Smooth muscle cell (in vitro differentiated cells): Measurements from ENCODE around the gene ANKS3. TPM values are rescaled to one million over a fixed set of nuclear protein-coding genes. Genes with fewer than 3 reads are reported as not detected.

Experiments
- DNase-seq: peaks from one replicate; lab custom pipeline; 2025; ENCODE audit not compliant: unreplicated experiment; lab: John Stamatoyannopoulos, UW
- H2AFZ ChIP-seq: fragments of 200-600 bp; sonication (generic); 2 replicates; pipeline ENCODE4 v1.6.0; 2016; ENCODE audit warnings: antibody characterized with exemption, low read depth, mild to moderate bottlenecking
- H3F3A ChIP-seq: fragments of 200-600 bp; sonication (generic); 2 replicates; pipeline ENCODE4 v1.6.0; 2017; ENCODE audit warnings: antibody characterized with exemption, low read depth
- H3K27ac ChIP-seq: fragments of 200-600 bp; sonication (generic); 2 replicates; pipeline ENCODE4 v1.5.1; 2016; ENCODE audit warnings: low read depth, mild to moderate bottlenecking
- H3K27me3 ChIP-seq: fragments of 200-600 bp; sonication (generic); 2 replicates; pipeline ENCODE4 v1.6.1; 2016; ENCODE audit warnings: low read depth, mild to moderate bottlenecking
- H3K36me3 ChIP-seq: fragments of 200-600 bp; sonication (generic); 2 replicates; pipeline ENCODE4 v1.5.1; 2016; ENCODE audit warnings: low read depth
- H3K4me1 ChIP-seq: fragments of 200-600 bp; sonication (generic); 2 replicates; pipeline ENCODE4 v1.5.1; 2016; ENCODE audit warnings: low read depth
- H3K4me2 ChIP-seq: fragments of 200-600 bp; sonication (generic); 2 replicates; pipeline ENCODE4 v1.6.0; 2016; ENCODE audit warnings: mild to moderate bottlenecking
- H3K4me3 ChIP-seq: fragments of 200-600 bp; sonication (generic); 2 replicates; pipeline ENCODE4 v1.5.1; 2016; ENCODE audit warnings: mild to moderate bottlenecking
- H3K79me2 ChIP-seq: fragments of 200-600 bp; sonication (generic); 2 replicates; pipeline ENCODE4 v1.6.0; 2016; ENCODE audit warnings: low read depth, mild to moderate bottlenecking
- H3K9ac ChIP-seq: fragments of 200-600 bp; sonication (generic); 2 replicates; pipeline ENCODE4 v1.6.0; 2016; ENCODE audit warnings: low read depth
- H3K9me3 ChIP-seq: fragments of 200-600 bp; sonication (generic); replicated peaks from 2 replicates; pipeline ENCODE4 v1.5.1; 2016; ENCODE audit warnings: low read depth
- H4K20me1 ChIP-seq: fragments of 200-600 bp; sonication (generic); 2 replicates; pipeline ENCODE4 v1.6.0; 2016; ENCODE audit warnings: low read depth
- WGBS: methylation state at CpG from one replicate; pipeline ENCODE4 v1.1.7; 2016; ENCODE audit warnings: low lambda C conversion rate; 5-methylcytosine and 5-hydroxymethylcytosine counted together
- polyA plus RNA-seq: library from polyadenylated mRNA; unstranded; fragments of >200 nt; fragmentation: Nextera tagmentation; extraction: Ambion mirVana; gene quantifications from 2 replicates; pipeline ENCODE4 v1.2.1, GENCODE V29; 2016
- total RNA-seq: library from RNA; depleted of rRNA; stranded (reverse); fragments of >200 nt; gene quantifications from 2 replicates; pipeline ENCODE4 v1.2.3, GENCODE V29; 2014
- TF ChIP-seq, protein P1 (sequence below): fragments of 200-600 bp; sonication (generic); IDR thresholded peaks from 2 replicates; pipeline ENCODE4 v1.5.1; 2017; ENCODE audit warnings: borderline replicate concordance, mild to moderate bottlenecking, antibody characterized with exemption; ENCODE audit not compliant: insufficient read depth, poor library complexity, severe bottlenecking

The ANKS3 gene
- total and polyA plus RNA-seq, 2 experiments from 2014 or later: 15.3 to 15.6 TPM

DNA sequence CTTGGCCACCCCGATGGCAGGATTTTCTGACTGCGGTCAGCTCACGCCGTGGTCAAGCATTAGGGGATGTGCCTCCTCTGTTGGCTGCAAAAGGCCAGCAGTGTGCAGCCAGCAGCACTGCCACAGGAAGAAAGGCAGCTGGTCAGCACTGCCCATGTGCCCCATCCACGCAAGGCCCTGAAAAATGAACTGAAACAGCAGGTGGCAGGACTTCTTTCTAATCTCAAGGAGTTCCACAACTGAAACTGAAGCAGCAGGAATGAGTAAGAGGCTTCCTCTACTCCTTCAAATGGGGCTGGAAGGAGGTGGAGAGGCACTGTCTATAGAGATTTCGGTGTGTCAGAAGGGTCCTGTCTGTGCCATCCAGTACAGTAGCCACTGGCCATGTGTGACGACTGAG, 29.7 kb upstream of the ANKS3 start:
- Histone ChIP-seq H3K79me2 (peaks cover 23% of the 10 kb centered on the region), H3K4me1 (peaks cover 14% of the 10 kb centered on the region), H3K9ac (no peak overlapping the region), H3F3A (peaks cover 9% of the 10 kb centered on the region), H3K4me3 (no peak overlapping the region), H4K20me1 (no peaks in the 10 kb centered on the region), H3K27ac (no peak overlapping the region), H3K4me2 (no peak overlapping the region), H3K36me3 (no peaks in the 10 kb centered on the region), H3K27me3 (no peaks in the 10 kb centered on the region), H2AFZ (no peak overlapping the region), H3K9me3 (no peaks in the 10 kb centered on the region)
- TF ChIP-seq, protein P1, sequence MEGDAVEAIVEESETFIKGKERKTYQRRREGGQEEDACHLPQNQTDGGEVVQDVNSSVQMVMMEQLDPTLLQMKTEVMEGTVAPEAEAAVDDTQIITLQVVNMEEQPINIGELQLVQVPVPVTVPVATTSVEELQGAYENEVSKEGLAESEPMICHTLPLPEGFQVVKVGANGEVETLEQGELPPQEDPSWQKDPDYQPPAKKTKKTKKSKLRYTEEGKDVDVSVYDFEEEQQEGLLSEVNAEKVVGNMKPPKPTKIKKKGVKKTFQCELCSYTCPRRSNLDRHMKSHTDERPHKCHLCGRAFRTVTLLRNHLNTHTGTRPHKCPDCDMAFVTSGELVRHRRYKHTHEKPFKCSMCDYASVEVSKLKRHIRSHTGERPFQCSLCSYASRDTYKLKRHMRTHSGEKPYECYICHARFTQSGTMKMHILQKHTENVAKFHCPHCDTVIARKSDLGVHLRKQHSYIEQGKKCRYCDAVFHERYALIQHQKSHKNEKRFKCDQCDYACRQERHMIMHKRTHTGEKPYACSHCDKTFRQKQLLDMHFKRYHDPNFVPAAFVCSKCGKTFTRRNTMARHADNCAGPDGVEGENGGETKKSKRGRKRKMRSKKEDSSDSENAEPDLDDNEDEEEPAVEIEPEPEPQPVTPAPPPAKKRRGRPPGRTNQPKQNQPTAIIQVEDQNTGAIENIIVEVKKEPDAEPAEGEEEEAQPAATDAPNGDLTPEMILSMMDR: no peak
- over 99% methylated on average over 7 of the region's 7 CpGs for WGBS
- no peak for DNase-seq

DNA sequence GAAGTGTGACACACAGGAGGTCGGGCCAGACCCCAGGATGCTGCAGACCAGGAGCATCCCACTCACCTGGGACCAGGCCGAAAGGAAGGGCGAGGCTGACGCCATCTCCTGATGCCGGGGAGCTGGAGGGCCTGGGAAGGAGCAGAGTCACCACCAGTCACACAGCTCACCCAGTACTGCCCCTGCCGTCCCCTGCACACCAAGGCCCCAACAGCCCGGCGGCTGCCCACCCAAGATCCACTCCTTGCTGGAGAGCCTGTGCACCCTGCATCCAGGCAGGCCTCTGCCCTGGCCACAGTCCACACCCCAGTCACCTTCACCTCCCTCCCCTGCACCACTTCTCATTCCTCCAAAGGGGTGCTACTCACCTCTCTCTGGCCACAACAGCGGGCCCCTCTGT, 28.1 kb upstream of the ANKS3 start:
- H3K36me3 ChIP-seq: no peaks in the 10 kb centered on the region
- DNase-seq: no peak
- H3K79me2 ChIP-seq: peaks cover 23% of the 10 kb centered on the region
- no peaks in the 10 kb centered on the region for H3F3A ChIP-seq
- no peak overlapping the region for H3K9ac ChIP-seq
- H3K27ac ChIP-seq: no peak overlapping the region
- no peaks in the 10 kb centered on the region for H4K20me1 ChIP-seq
- no peaks in the 10 kb centered on the region for H3K9me3 ChIP-seq
- no peak overlapping the region for H3K4me3 ChIP-seq
- no peak overlapping the region for H2AFZ ChIP-seq
- H3K27me3 ChIP-seq: no peaks in the 10 kb centered on the region
- 99% methylated on average over 9 of the region's 9 CpGs for WGBS
- H3K4me2 ChIP-seq: no peak overlapping the region
- TF ChIP-seq, protein P1: no peak
- H3K4me1 ChIP-seq: peaks cover 5% of the 10 kb centered on the region

DNA sequence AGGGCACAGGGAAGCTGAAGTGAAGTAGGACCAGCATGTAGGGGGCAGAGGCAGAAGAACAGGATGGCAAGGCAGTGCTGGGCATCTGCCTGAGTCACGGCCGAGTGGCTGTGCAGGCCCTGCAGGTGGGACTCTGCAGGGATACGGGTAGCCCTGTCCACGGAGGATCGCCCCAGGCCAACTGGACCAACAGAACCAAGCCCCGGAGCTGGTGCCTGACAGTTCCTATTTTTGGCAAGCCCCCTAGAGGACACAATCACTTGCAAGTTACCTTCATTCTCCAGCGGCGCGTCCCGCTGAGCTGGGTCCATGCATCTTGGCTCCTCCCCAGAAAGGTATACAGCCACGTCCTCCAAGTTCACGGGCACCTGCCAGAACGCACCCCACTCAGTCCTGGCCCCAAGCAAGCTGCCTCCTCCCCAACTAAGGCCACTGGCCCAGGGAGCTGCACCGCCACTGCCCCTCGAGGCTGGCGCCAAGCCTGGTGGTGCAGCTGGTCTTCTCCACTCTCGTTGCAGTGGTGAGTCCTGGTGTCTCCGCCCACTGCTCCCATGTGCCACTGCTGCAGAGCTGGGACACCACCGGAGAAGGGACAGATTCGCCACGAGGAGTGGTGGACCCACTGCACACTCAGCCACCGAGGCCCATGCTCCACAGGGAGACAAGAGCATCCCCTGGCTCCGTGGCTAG, 26.3 kb upstream of the ANKS3 start:
- TF ChIP-seq, protein P1: no peak

DNA sequence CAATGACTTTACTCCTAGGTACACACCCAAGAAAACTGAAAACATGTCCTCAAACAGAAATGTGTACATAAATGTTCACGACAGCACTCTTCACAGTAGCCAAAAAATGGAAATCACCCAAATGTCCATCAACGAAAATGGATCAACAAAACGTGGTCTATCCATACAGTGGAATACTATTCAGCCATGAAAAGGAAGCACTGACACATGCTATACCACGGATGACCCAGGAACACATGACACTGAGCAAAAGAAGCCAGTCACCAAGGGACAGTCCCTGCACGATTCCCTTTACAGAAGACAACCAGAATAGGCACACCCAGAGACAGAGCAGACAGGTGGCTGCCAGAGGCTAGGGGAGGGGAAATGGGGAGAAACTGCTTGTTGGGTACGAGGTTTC, 21.6 kb upstream of the ANKS3 start:
- TF ChIP-seq, protein P1: no peak
- Histone ChIP-seq H2AFZ (no peak overlapping the region), H4K20me1 (peaks cover 7% of the 10 kb centered on the region), H3K9ac (no peak overlapping the region), H3K27me3 (no peaks in the 10 kb centered on the region), H3K4me1 (no peaks in the 10 kb centered on the region), H3K4me2 (no peak overlapping the region), H3K79me2 (peaks cover 8% of the 10 kb centered on the region), H3K9me3 (no peaks in the 10 kb centered on the region), H3F3A (no peaks in the 10 kb centered on the region), H3K36me3 (peaks cover 7% of the 10 kb centered on the region), H3K27ac (no peak overlapping the region), H3K4me3 (no peak overlapping the region)
- WGBS: over 99% methylated on average over 6 of the region's 6 CpGs
- no peak for DNase-seq

More for the DNA sequence above, 26.3 kb upstream of the ANKS3 start:
- no peak overlapping the region for H3K4me3 ChIP-seq
- H2AFZ ChIP-seq: no peak overlapping the region
- H3K79me2 ChIP-seq: peaks cover 11% of the 10 kb centered on the region
- DNase-seq: no peak
- 94% methylated on average over 23 of the region's 23 CpGs for WGBS
- H3K9ac ChIP-seq: no peak overlapping the region
- H3K27me3 ChIP-seq: no peaks in the 10 kb centered on the region
- H3K4me2 ChIP-seq: no peak overlapping the region
- H3K27ac ChIP-seq: no peak overlapping the region
- H3K9me3 ChIP-seq: no peaks in the 10 kb centered on the region
- no peaks in the 10 kb centered on the region for H3K4me1 ChIP-seq
- H3K36me3 ChIP-seq: peaks cover 6% of the 10 kb centered on the region
- no peaks in the 10 kb centered on the region for H3F3A ChIP-seq
- H4K20me1 ChIP-seq: no peaks in the 10 kb centered on the region
